Stomach (tissue), 9 donors: Measurements from ENCODE around the gene ARHGAP26. TPM values are rescaled to one million over a fixed set of nuclear protein-coding genes. Genes with fewer than 3 reads are reported as not detected.
A peak's percentile ranks its signal among the peaks of the same experiment; 100 is the strongest.

Experiments
- DNase-seq, 2 donors: peaks; one replicate each; pipeline versions ENCODE4 v3.0.0 to v3.0.0-alpha.2; 2013 to 2019
- H3K27ac ChIP-seq, 5 donors: fragments of 200-600 bp in 4 of 5; sonication (generic) in 4 of 5; one replicate each; pipeline ENCODE4 v1.5.1; 2013 to 2019; ENCODE audit warnings: mild to moderate bottlenecking in 1 of 5, moderate library complexity in 1 of 5
- H3K27me3 ChIP-seq, 3 donors: fragments of 200-600 bp; sonication (generic); one replicate each; pipeline ENCODE4 v1.5.1; 2017 to 2019; ENCODE audit warnings: mixed run types in 1 of 3
- H3K36me3 ChIP-seq, 4 donors: fragments of 200-600 bp; sonication (generic); 1 replicate in 3 of 4; 2 replicates in 1 of 4; pipeline ENCODE4 v1.5.1; 2016 to 2019
- H3K4me1 ChIP-seq, 4 donors: fragments of 200-600 bp; sonication (generic); one replicate each; pipeline ENCODE4 v1.5.1; 2016 to 2019
- H3K4me3 ChIP-seq, 4 donors: fragments of 200-600 bp; sonication (generic) in 3 of 4; one replicate each; pipeline ENCODE4 v1.5.1; 2016 to 2019; ENCODE audit warnings: mild to moderate bottlenecking in 1 of 4
- H3K9me3 ChIP-seq, 4 donors: fragments of 200-600 bp; sonication (generic); one replicate each; pipeline ENCODE4 v1.5.1; 2016 to 2019
- EP300 ChIP-seq: sonication (generic); formaldehyde crosslinking; IDR thresholded peaks from one replicate; pipeline ENCODE4 v1.6.1; 2017; ENCODE audit warnings: antibody characterized with exemption
- POLR2A ChIP-seq, 4 donors: fragments of 450-650 bp; IDR thresholded peaks; one replicate each; pipeline ENCODE4 v1.6.1; 2016; ENCODE audit warnings: antibody characterized with exemption in 4 of 4, control low read depth in 2 of 4, mild to moderate bottlenecking in 1 of 4, moderate library complexity in 1 of 4
- POLR2AphosphoS5 ChIP-seq, 3 donors: sonication (generic); formaldehyde crosslinking; IDR thresholded peaks; one replicate each; pipeline ENCODE4 v1.6.1; 2016; ENCODE audit warnings: antibody characterized with exemption in 3 of 3
- WGBS, 5 donors: extraction: QIAGEN DNeasy Blood & Tissue Kit in 3 of 5; methylation state at CpG; one replicate each; pipeline versions ENCODE4 v1.1.5 to v1.1.7; 2013 to 2018; 5-methylcytosine and 5-hydroxymethylcytosine counted together
- intact Hi-C: fragments of 100-400 bp; cut with DNase I; formaldehyde crosslinking; loops from one replicate; pipeline ENCODE4 v1.15.1; 2023; ENCODE audit warnings: low total_unique reads
- polyA plus RNA-seq, 3 donors: library from polyadenylated mRNA; stranded (reverse); fragments of 200-250 nt; gene quantifications; one replicate each; pipeline ENCODE4 v1.2.3, GENCODE V29; 2013
- total RNA-seq, 5 donors: library from RNA; depleted of rRNA; stranded (reverse); fragments of >200 nt; gene quantifications; one replicate each; pipeline versions ENCODE4 v1.1.0 to v1.2.3, GENCODE V29; 2014 to 2016
- TF ChIP-seq, protein P1 (sequence below), 7 experiments: fragments of 450-650 bp in 4 of 7; fragments of 200-600 bp in 3 of 7; sonication (generic) in 3 of 7; IDR thresholded peaks; one replicate each; pipeline ENCODE4 v1.5.1; 2016 to 2019; ENCODE audit warnings: antibody characterized with exemption in 7 of 7, control low read depth in 2 of 7, mild to moderate bottlenecking in 1 of 7
- donor health status: healthy with polysubstance abuse.
- donor health status: Bipolar disorder and iron deficiency.
- donor health status: healthy.

ARHGAP26 gene
- total and polyA plus RNA-seq, 8 donors: 4.0 to 115 (median 34.1) TPM

DNA sequence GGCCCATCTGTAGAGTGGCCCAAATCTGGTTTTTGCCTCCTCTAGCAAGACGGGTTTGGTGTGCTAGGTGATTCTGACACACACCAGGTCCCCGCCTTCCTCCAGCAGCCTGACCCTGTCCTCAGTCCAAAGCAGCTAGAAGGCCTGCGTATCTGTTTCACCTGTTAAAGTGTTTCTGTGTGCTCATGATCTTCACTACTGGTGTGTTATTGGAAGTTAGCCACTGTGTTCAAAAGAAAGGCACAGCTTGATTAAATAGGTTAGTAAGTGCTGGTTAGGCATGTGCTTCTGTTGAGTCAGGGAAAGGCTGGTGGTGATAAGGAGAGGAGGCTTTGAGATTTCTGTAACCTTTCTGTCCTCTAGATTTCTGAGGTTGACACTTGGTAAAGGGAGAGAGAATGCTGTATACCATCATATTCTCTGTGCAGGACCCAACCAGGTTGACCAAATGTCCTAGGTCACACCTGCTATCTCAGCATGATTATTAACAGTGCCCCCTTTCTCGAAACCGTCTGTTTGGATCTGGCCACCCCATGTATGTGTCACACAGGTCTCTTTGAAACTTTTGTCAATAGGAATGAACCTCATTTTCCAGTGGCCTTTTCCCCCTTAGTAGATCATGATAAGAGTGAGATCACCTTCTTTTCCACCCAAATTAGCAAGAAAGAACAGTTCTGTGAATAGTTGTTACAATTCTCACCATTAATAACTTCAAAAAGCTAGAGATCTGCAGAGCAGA, 58.8 kb downstream of the ARHGAP26 start:
- TF ChIP-seq EP300: no peak
- TF ChIP-seq POLR2AphosphoS5 (IDR thresholded peaks at IDR 0.05): peak in 2 of 3 donors; percentile 64 to 92
- Histone ChIP-seq H3K36me3 (no peaks in the 10 kb centered on the region), H3K27ac (peak overlapping the region; percentile 69 to 89 (median 82)), H3K27me3 (no peaks in the 10 kb centered on the region), H3K9me3 (no peaks in the 10 kb centered on the region), H3K4me1 (peaks cover 49 to 83% (median 58%) of the 10 kb centered on the region in 4 donors), H3K4me3 (no peak overlapping the region)
- peak; percentile 71 to 73 for DNase-seq
- WGBS, 5 donors: 34 to 68% (median 49%) methylated on average over 5 of the region's 5 CpGs
- intact Hi-C loops: no loop called here

DNA sequence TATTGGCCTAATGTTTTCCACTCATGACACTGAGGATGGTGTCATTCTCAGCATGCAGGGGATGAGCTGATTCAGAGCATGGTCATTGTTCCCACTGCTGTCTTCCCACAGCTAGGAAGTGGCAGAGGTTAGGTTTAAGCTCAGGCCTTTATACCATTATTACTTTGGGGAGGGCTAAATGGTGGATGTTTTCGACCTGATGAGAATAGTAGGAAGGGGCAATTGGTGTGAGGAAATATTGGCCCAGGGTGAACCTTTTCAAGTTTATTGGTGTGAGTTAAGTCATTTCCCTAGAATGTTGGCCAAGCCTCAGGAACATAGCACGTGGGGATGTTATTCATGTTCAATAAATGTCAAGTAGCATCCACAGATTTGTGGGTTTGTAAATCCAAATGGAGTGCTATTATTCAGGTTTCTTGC, 59.6 kb downstream of the ARHGAP26 start:
- H3K27ac ChIP-seq: peak overlapping the region; percentile 52 to 82 (median 73)
- H3K9me3 ChIP-seq: no peaks in the 10 kb centered on the region
- no peaks in the 10 kb centered on the region for H3K27me3 ChIP-seq
- DNase-seq: no peak
- WGBS, 5 donors: 67 to 90% (median 82%) methylated on average over 2 of the region's 2 CpGs
- no peak overlapping the region for H3K4me3 ChIP-seq
- no peak for TF ChIP-seq EP300
- no peak for TF ChIP-seq POLR2A (IDR thresholded peaks at IDR 0.05)
- no peak for TF ChIP-seq POLR2AphosphoS5 (IDR thresholded peaks at IDR 0.05)
- TF ChIP-seq, protein P1, sequence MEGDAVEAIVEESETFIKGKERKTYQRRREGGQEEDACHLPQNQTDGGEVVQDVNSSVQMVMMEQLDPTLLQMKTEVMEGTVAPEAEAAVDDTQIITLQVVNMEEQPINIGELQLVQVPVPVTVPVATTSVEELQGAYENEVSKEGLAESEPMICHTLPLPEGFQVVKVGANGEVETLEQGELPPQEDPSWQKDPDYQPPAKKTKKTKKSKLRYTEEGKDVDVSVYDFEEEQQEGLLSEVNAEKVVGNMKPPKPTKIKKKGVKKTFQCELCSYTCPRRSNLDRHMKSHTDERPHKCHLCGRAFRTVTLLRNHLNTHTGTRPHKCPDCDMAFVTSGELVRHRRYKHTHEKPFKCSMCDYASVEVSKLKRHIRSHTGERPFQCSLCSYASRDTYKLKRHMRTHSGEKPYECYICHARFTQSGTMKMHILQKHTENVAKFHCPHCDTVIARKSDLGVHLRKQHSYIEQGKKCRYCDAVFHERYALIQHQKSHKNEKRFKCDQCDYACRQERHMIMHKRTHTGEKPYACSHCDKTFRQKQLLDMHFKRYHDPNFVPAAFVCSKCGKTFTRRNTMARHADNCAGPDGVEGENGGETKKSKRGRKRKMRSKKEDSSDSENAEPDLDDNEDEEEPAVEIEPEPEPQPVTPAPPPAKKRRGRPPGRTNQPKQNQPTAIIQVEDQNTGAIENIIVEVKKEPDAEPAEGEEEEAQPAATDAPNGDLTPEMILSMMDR (IDR thresholded peaks at IDR 0.05): no peak
- intact Hi-C loops: no loop called here
- no peaks in the 10 kb centered on the region for H3K36me3 ChIP-seq
- H3K4me1 ChIP-seq: peaks cover 42 to 83% (median 56%) of the 10 kb centered on the region in 4 donors

DNA sequence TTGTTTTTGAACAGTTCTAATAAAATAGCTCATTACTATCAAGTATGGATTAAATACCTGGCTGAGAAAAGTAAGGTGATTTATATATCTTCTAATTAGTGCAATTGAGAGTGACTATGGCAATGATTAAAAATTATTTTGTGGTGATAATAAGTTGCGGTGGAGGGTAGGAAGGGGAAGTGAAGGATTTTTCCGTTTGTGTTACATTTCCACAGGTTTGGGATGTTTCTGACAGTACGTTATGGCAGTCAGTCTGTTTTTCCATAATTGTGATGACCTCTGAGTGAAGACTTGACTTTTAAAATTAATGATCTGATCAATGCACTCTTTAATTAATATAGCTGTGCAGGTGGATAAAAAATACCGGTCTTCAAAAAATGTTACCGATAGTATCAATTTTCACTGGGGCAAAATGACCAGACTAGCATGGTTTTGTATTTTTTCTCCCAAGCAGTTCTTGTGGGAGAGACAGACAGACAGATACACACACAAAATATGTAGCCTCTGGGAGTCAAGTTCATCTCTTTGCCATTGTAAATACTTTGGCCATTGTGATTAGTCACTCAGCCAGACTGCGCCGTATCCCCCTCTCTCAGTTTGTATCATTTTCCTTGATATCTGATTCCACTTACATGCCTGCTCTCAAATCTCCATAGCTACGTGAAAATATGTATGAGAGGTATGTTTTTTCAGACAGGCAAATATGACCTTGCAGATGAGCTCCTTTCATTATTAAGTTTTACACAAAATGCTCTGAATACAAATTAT, 60.2 kb downstream of the ARHGAP26 start:
- peaks cover 35 to 79% (median 51%) of the 10 kb centered on the region in 4 donors for H3K4me1 ChIP-seq
- H3K27ac ChIP-seq: peak overlapping the region in 2 of 5 donors; percentile 69 to 82
- H3K27me3 ChIP-seq: no peaks in the 10 kb centered on the region
- H3K4me3 ChIP-seq: no peak overlapping the region
- intact Hi-C loops: no loop called here
- 78 to 86% (median 83%) methylated on average over 8 of the region's 8 CpGs for WGBS, 5 donors
- no peak for DNase-seq
- H3K9me3 ChIP-seq: no peaks in the 10 kb centered on the region
- no peaks in the 10 kb centered on the region for H3K36me3 ChIP-seq
- TF ChIP-seq, protein P1 (IDR thresholded peaks at IDR 0.05): no peak
- TF ChIP-seq EP300 (no peak), POLR2AphosphoS5 (IDR thresholded peaks at IDR 0.05) (no peak), POLR2A (IDR thresholded peaks at IDR 0.05) (no peak)

DNA sequence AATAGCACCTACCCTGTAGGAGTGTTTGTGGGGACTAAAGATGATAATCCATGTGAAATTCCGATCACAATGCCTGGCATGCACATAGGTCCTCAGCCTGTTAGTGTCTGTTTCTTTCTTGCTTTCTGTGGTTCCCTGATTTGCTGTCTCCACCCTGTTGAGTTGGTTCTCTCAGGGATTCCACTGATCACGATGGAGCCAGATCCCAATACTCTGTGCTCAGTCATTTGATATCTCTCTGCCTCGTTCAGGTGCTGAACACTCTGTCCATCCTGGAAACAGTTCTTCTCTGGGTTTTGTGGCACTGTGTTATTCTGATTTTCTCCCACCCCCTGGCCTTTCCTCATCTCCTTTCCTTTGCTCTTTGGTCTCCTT, 60.8 kb downstream of the ARHGAP26 start:
- TF ChIP-seq EP300 (no peak), POLR2A (IDR thresholded peaks at IDR 0.05) (no peak), POLR2AphosphoS5 (IDR thresholded peaks at IDR 0.05) (no peak)
- TF ChIP-seq, protein P1 (IDR thresholded peaks at IDR 0.05): no peak
- DNase-seq: no peak
- peaks cover 31 to 74% (median 45%) of the 10 kb centered on the region in 4 donors for H3K4me1 ChIP-seq
- no peaks in the 10 kb centered on the region for H3K27me3 ChIP-seq
- H3K9me3 ChIP-seq: no peaks in the 10 kb centered on the region
- H3K27ac ChIP-seq: no peak overlapping the region
- 64 to 87% (median 76%) methylated on average over 3 of the region's 3 CpGs for WGBS, 5 donors
- H3K36me3 ChIP-seq: no peaks in the 10 kb centered on the region
- no peak overlapping the region for H3K4me3 ChIP-seq
- intact Hi-C loops: no loop called here
